ENCODE results near the gene VWF.

GRCh38 chr12:5971194-5971850, 153.1 kb downstream of the VWF start:
- TF ChIP-seq, protein P1, sequence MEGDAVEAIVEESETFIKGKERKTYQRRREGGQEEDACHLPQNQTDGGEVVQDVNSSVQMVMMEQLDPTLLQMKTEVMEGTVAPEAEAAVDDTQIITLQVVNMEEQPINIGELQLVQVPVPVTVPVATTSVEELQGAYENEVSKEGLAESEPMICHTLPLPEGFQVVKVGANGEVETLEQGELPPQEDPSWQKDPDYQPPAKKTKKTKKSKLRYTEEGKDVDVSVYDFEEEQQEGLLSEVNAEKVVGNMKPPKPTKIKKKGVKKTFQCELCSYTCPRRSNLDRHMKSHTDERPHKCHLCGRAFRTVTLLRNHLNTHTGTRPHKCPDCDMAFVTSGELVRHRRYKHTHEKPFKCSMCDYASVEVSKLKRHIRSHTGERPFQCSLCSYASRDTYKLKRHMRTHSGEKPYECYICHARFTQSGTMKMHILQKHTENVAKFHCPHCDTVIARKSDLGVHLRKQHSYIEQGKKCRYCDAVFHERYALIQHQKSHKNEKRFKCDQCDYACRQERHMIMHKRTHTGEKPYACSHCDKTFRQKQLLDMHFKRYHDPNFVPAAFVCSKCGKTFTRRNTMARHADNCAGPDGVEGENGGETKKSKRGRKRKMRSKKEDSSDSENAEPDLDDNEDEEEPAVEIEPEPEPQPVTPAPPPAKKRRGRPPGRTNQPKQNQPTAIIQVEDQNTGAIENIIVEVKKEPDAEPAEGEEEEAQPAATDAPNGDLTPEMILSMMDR (optimal IDR thresholded peaks at IDR 0.05 in 1 of 3, IDR thresholded peaks at IDR 0.05 in 1 of 3, conservative IDR thresholded peaks at IDR 0.05 in 1 of 3; ENCODE audit: extremely low read depth in 1 of 3, insufficient read depth in 2 of 3, low read length in 3 of 3) = no peak
- TF ChIP-seq EZH2 (IDR thresholded peaks at IDR 0.05; ENCODE audit: low read length) = no peak
